ENCODE results near the gene C18orf32. TPM values are rescaled to one million over a fixed set of nuclear protein-coding genes. Genes with fewer than 3 reads are reported as not detected.

The C18orf32 gene
- total and polyA plus RNA-seq, 2 of the 13 experiments (the other 11 are each of a cell fraction or from before 2014, with no cell fraction given): 17.6 to 20.6 TPM

DNA sequence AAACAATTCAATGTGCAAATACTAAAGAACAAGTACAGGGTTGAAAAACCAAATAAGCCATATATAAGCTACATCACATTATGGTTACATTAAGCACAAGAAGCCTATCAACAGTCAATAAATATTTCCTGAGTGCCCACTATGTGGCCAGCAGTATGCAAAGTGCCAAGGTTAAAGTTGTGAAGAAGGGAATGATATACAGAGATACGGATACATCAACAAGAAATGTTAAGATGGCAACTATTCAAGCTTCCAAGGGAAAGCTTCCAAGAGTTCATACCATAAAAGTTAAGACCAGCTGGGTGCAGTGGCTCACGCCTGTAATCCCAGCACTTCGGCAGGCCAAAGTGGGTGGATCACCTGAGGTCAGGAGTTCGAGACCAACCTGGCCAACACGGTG, 40.6 kb downstream of the C18orf32 start:
- FAIRE-seq (no peak), ATAC-seq (no peak), DNase-seq (ENCODE audit: low spot score) (no peak)
- H3K4me1 ChIP-seq (ENCODE audit: insufficient read depth, low read length): peaks cover 8% of the 10 kb centered on the region; the same call in 1 of the 2 replicates
- no TSS peak for BruUV-seq (replicated peaks)
- in situ Hi-C loops (cut with HindIII; ENCODE audit: extremely low pct_ligation_motif_present, low pct_unique_long_range_greater_than_20kb) (loop anchor here (25.0 kb wide), 2 partner anchors 184 to 759 kb away; no protein-coding TSS in a partner anchor), intact Hi-C loops (cut with micrococcal nuclease; ENCODE audit: unreplicated experiment) (loop anchor here (5.0 to 10.0 kb wide), 3 partner anchors 194 to 769 kb away; no protein-coding TSS in a partner anchor)
- no peak overlapping the region for H3K4me3 ChIP-seq (replicated peaks in 1 of 3; ENCODE audit: insufficient read depth in 1 of 3, low read depth in 2 of 3, low read length in 3 of 3)
- no peaks in the 10 kb centered on the region for H3K36me3 ChIP-seq (replicated peaks in 1 of 2; ENCODE audit: control insufficient read depth in 1 of 2, insufficient read depth in 2 of 2, low read length in 2 of 2)
- peaks cover 24% of the 10 kb centered on the region for H3K79me2 ChIP-seq (ENCODE audit: insufficient read depth, low read length)
- ChIA-PET POLR2A (no interaction called here), CTCF (ENCODE audit: low intra/inter-chr PET ratio, low total read pairs) (no interaction called here)
- WGBS (ENCODE audit: low lambda C conversion rate): 97% methylated on average over 5 of the region's 5 CpGs
- no peaks in the 10 kb centered on the region for H4K20me1 ChIP-seq (ENCODE audit: insufficient read depth, low read length)
- 0 out of 2 replicates have a peak, but pooled peaks cover 6% of the 10 kb centered on the region for H3K9me3 ChIP-seq (ENCODE audit: low read length)
- H3K4me2 ChIP-seq (ENCODE audit: low read depth, low read length): no peak overlapping the region
- H3K27ac ChIP-seq (ENCODE audit: extremely low read length, insufficient read depth, low read length): no peak overlapping the region
- no peak overlapping the region for H3K9ac ChIP-seq (ENCODE audit: insufficient read depth, low read depth, low read length)
- H3K27me3 ChIP-seq (ENCODE audit: control insufficient read depth in 1 of 2, insufficient read depth in 2 of 2, low read length in 2 of 2): no peaks in the 10 kb centered on the region
- TF ChIP-seq SYNCRIP (IDR thresholded peaks at IDR 0.05; ENCODE audit: insufficient read depth, low read depth, low read length) (no peak), SALL2 (CRISPR knock-in tag; IDR thresholded peaks at IDR 0.05) (no peak)
- H2AFZ ChIP-seq (ENCODE audit: low read length): no peak overlapping the region

DNA sequence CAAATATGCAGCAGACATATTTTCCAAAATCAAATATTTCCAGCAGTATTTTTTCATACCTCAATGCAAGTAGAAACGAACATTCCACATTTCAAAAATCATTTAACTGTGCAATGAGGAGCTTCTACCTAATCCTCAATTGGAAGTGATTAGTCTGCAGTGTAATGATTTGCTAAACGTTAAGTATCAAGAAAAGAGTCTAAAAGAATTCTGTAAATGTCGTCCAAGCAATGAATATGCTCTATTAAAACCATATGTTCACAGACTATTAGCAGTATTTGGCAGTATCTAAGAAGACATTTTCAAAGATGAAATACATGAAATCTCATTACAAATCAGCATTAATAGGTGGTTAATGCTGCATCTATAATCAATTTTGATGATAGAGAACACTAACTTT, 42.5 kb downstream of the C18orf32 start:
- in situ Hi-C loops (cut with HindIII; ENCODE audit: extremely low pct_ligation_motif_present, low pct_unique_long_range_greater_than_20kb): loop anchor here (25.0 kb wide), 2 partner anchors 182 to 757 kb away; no protein-coding TSS in a partner anchor
- intact Hi-C loops (cut with micrococcal nuclease; ENCODE audit: unreplicated experiment): loop anchor here (10.0 kb wide), 1 partner anchor 420 kb away; no protein-coding TSS in a partner anchor

More for the DNA sequence above, 42.5 kb downstream of the C18orf32 start:
- Histone ChIP-seq H3K4me2 (ENCODE audit: low read depth, low read length) (no peak overlapping the region), H3K79me2 (ENCODE audit: insufficient read depth, low read length) (peaks cover 25% of the 10 kb centered on the region), H3K9ac (ENCODE audit: insufficient read depth, low read depth, low read length) (no peak overlapping the region), H3K27me3 (ENCODE audit: control insufficient read depth in 1 of 2, insufficient read depth in 2 of 2, low read length in 2 of 2) (no peaks in the 10 kb centered on the region), H3K4me3 (replicated peaks in 1 of 3; ENCODE audit: insufficient read depth in 1 of 3, low read depth in 2 of 3, low read length in 3 of 3) (no peak overlapping the region), H3K36me3 (replicated peaks in 1 of 2; ENCODE audit: control insufficient read depth in 1 of 2, insufficient read depth in 2 of 2, low read length in 2 of 2) (no peaks in the 10 kb centered on the region), H3K27ac (ENCODE audit: extremely low read length, insufficient read depth, low read length) (no peak overlapping the region), H3K9me3 (ENCODE audit: low read length) (0 out of 2 replicates have a peak, but pooled peaks cover 6% of the 10 kb centered on the region), H4K20me1 (ENCODE audit: insufficient read depth, low read length) (no peaks in the 10 kb centered on the region), H2AFZ (ENCODE audit: low read length) (no peak overlapping the region), H3K4me1 (ENCODE audit: insufficient read depth, low read length) (no peaks in the 10 kb centered on the region)
- ChIA-PET CTCF (ENCODE audit: low intra/inter-chr PET ratio, low total read pairs) (no interaction called here), POLR2A (no interaction called here)
- no peak for TF ChIP-seq ZBTB7A (CRISPR knock-in tag; IDR thresholded peaks at IDR 0.05)
- TF ChIP-seq PRMT3 (CRISPR knock-in tag; IDR thresholded peaks at IDR 0.05; ENCODE audit: borderline replicate concordance, low read depth): no peak
- no peak for TF ChIP-seq ZKSCAN8 (CRISPR knock-in tag; IDR thresholded peaks at IDR 0.05; ENCODE audit: borderline replicate concordance)
- no peak for TF ChIP-seq KLF15 (CRISPR knock-in tag; IDR thresholded peaks at IDR 0.05; ENCODE audit: borderline replicate concordance)
- no peak for TF ChIP-seq ZNF558 (CRISPR knock-in tag; IDR thresholded peaks at IDR 0.05; ENCODE audit: borderline replicate concordance)
- TF ChIP-seq CCAR2 (optimal IDR thresholded peaks at IDR 0.05; ENCODE audit: low read depth, low read length): no peak
- TF ChIP-seq ZFX (CRISPR knock-in tag; IDR thresholded peaks at IDR 0.05; ENCODE audit: low read depth): no peak
- no peak for FAIRE-seq
- WGBS (ENCODE audit: low lambda C conversion rate): 93% methylated on average over 3 of the region's 3 CpGs
- ATAC-seq: no peak
- BruUV-seq (replicated peaks): no TSS peak
- DNase-seq (ENCODE audit: low spot score): no peak

Data from HepG2 (cell line).